Lower leg skin (tissue), 3 donors: ENCODE measurements around the gene WNT2B.

Source experiments
- POLR2A ChIP-seq, 2 donors: fragments of 450-650 bp; IDR thresholded peaks; one replicate each; pipeline ENCODE4 v1.6.1; 2016 to 2017; ENCODE audit warnings: antibody characterized with exemption in 2 of 2, mild to moderate bottlenecking in 1 of 2, moderate library complexity in 1 of 2
- TF ChIP-seq, protein P1 (sequence below), 3 donors: fragments of 450-650 bp; IDR thresholded peaks; one replicate each; pipeline ENCODE4 v1.5.1; 2016; ENCODE audit warnings: antibody characterized with exemption in 3 of 3, mild to moderate bottlenecking in 3 of 3, moderate library complexity in 2 of 3

DNA sequence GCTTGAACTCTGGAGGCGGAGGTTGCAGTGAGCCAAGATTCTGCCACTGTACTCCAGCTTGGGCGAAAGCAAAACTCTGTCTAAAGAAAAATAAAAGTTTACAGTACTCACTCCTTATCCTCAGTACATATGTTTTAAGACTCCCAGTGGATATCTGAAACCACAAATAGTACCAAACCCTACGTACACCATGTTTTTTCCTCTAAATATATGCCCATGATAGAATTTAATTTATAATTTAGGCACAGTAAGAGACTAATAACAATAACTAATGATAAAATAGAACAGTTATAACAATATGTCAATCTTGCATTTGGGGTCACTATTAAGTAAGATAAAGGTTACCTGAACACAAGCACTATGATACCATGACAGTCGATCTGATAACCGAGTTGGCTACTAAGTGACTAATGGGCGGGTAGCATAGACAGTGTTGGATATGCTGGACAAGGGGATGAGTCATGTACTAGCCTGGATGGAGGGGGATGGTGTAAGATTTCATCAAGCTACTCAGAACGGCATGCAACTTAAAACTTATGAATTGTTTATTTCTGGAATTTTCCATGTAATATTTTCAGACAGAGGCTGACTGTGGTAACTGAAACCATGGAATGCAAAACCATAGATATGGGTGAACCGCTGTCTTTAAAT lies 66.5 kb downstream of the WNT2B start:
- TF ChIP-seq POLR2A (IDR thresholded peaks at IDR 0.05) = no peak
- TF ChIP-seq, protein P1, sequence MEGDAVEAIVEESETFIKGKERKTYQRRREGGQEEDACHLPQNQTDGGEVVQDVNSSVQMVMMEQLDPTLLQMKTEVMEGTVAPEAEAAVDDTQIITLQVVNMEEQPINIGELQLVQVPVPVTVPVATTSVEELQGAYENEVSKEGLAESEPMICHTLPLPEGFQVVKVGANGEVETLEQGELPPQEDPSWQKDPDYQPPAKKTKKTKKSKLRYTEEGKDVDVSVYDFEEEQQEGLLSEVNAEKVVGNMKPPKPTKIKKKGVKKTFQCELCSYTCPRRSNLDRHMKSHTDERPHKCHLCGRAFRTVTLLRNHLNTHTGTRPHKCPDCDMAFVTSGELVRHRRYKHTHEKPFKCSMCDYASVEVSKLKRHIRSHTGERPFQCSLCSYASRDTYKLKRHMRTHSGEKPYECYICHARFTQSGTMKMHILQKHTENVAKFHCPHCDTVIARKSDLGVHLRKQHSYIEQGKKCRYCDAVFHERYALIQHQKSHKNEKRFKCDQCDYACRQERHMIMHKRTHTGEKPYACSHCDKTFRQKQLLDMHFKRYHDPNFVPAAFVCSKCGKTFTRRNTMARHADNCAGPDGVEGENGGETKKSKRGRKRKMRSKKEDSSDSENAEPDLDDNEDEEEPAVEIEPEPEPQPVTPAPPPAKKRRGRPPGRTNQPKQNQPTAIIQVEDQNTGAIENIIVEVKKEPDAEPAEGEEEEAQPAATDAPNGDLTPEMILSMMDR (IDR thresholded peaks at IDR 0.05) = no peak
